HG03565 (cell line): ENCODE measurements around the gene ZDHHC3.
"Not testable (repeated sequence)": the region's sequence is repeated elsewhere in the genome, so short reads cannot be mapped to it uniquely, and the experiment has no call there.

ENCODE experiments used
- ATAC-seq: cut with Tn5 transposase; IDR thresholded peaks from one replicate; pipeline ENCODE4 v1.9.1; 2021; ENCODE audit warnings: mild to moderate bottlenecking, moderate library complexity; ENCODE audit not compliant: unreplicated experiment

The ZDHHC3 gene

DNA sequence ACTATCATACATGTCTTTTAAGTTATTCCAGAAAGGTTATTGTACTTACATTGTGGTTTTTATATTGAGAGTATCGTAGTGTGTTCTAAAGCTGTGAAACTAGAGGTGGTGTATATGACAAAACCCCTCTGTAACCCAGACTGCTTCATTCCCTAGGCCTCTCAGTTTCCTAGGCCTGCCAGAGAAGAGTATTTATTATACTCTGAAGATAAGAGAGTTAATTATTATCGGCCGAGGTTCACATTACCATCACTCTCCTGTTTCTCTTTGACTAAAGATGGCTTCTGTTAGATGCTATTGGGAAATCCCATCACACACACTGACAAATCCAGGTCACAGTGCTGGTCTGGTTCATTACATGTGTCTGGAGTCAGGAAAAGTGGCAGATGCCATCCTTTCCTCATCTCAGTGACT is 20.6 kb upstream of the ZDHHC3 start:
- ATAC-seq: no peak

- ATAC-seq: no peak
These were observed 19.3 kb upstream of the ZDHHC3 start for GRCh38 chr3:44995142-44995770.

DNA sequence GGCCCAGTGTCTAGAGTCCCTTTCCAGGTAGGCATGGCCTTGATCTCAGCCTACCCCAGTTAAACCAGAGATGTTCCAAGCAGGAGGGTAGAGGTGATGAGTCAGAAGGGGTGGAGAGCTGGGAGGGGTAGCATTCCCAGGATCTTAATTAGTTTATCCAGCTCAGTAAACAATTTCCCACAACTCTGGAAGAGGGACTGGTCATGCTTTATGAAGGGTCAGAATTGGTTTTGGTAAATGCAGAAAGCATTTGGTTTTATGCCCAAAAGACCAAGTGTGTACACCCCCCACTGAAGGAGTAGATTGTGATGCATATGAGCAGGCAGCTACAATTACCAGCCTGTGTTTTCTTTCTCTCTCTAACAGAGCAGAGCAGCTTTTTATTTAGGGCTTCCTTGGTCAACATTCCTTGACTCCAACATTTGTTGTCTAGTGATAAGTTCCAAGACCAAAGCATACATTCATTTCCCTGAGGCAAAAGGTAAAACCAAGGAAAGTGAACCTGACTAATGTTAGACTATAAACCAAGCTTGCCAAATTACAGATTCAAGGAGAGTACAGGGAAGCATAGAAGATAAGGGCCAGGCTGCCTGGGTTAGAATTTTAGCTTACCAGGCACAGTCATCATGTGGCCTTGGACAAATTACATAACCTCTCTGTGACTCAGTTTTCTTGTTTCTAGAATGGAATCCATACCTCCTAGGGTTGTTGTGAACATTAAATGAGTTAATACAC is 17.7 kb upstream of the ZDHHC3 start:
- ATAC-seq: no peak

- ATAC-seq: no peak
These were observed 16.8 kb upstream of the ZDHHC3 start for GRCh38 chr3:44992555-44993470.

GRCh38 chr3:44991326-44991725 is 15.4 kb upstream of the ZDHHC3 start:
- ATAC-seq: no peak

- ATAC-seq: no peak
These were observed 13.8 kb upstream of the ZDHHC3 start for GRCh38 chr3:44989636-44990373.

DNA sequence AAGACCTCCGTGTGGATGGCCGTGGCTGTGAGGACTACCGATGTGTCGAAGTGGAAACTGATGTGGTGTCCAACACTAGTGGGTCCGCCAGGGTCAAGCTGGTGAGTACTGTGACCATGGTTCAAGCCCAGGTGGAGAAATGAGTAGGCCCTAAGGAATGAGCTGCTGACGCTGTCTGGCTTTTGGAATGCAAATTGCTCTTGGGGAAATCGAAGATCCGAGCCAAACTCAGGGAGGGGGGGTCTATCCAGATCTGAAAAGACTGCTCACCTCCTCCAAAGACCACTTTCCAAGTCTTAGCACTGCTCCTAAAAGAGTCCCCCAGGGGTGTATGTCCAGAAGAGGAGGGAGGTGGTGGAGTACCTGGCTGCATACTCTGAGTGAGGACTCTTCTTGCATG is 13.2 kb upstream of the ZDHHC3 start:
- ATAC-seq: no peak

DNA sequence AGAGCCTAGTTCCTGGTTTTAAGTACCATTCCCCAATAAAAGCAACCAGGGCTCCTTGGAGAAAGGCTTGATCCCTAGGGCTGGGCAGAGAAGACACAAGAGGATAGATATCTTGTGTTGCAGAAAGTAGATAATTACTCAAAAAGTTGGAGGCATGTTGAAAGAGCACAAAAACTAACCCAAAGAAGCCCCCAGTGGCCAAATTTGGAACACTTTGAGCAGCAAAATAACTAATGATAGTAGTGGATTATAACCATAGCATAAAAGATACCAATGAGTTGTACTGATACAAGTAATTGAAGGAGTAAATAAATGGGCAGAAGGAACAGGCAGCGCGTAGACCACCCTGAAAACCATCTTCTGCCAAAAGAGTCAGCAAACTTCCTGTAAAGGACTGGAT is 12.1 kb upstream of the ZDHHC3 start:
- no peak for ATAC-seq

GRCh38 chr3:44987332-44987731 is 11.4 kb upstream of the ZDHHC3 start:
- no peak for ATAC-seq

- not testable (repeated sequence) for ATAC-seq
These were observed 10.4 kb upstream of the ZDHHC3 start for GRCh38 chr3:44986330-44986729.

- ATAC-seq: no peak
These were observed 8.4 kb upstream of the ZDHHC3 start for GRCh38 chr3:44984335-44984734.

DNA sequence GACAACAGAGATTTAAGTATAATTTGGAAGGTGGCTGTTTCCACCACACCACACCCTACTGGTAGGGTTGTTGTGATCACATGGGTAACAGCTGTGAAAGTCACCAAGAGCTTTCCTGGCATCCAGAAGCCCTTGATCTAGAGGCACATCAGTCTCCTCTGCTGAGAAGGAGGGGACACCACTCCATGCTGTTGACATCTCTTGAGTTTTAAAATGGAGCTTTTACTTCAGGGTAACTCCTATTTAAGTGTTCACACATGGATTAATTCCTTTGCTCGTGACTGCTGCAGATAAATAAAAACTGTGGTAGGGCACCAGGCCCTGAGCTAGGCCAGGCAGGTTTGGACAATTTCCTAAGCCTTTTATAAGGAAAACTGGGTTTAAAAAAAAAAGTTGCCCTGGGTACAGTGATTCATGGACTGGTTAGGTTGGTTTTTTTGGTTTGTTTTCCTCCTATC is 7.5 kb upstream of the ZDHHC3 start:
- no peak for ATAC-seq

GRCh38 chr3:44982817-44983216 is 6.8 kb upstream of the ZDHHC3 start:
- no peak for ATAC-seq

DNA sequence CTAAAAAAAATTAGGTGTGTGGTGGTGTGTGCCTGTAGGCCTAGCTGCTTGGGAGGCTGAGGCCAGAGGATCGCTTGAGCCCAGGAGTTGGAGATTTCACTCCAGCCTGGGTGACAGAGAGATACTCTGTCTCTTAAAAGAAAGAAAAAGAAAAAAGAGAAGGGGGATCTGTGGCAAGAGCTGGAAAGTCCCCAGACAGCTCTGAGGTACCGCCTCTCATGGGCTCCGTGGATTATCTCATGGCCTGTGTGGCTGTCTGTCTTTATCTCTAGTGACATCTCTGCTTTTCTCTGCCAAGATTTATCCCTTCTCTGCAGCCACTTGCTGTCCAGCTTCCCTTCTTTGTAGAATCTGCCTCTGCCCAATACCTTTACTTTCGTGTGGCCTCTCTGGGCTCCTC is 5.8 kb upstream of the ZDHHC3 start:
- no peak for ATAC-seq

GRCh38 chr3:44981220-44981619 is 5.2 kb upstream of the ZDHHC3 start:
- no peak for ATAC-seq

GRCh38 chr3:44974416-44974815 is 1.6 kb downstream of the ZDHHC3 start:
- no peak for ATAC-seq

- ATAC-seq: no peak
These were observed 5.0 kb downstream of the ZDHHC3 start for GRCh38 chr3:44970926-44971490.

DNA sequence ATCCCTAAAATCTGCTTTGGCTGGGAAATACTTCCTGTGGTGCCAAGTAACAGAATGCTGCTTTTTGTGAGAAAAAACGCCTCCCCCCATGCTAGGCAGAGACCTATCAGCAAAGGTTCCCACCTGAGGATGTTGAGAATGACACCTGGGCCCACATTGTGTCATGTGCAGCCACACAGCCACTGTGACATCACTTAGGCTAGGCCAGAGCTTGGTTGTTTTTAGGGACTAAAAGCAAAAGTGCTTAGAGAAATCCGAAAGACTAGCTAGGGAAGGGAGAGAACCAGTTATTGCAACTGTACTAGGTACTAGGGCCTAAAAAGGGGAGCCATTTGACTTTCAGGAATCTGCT is 6.2 kb downstream of the ZDHHC3 start:
- no peak for ATAC-seq

DNA sequence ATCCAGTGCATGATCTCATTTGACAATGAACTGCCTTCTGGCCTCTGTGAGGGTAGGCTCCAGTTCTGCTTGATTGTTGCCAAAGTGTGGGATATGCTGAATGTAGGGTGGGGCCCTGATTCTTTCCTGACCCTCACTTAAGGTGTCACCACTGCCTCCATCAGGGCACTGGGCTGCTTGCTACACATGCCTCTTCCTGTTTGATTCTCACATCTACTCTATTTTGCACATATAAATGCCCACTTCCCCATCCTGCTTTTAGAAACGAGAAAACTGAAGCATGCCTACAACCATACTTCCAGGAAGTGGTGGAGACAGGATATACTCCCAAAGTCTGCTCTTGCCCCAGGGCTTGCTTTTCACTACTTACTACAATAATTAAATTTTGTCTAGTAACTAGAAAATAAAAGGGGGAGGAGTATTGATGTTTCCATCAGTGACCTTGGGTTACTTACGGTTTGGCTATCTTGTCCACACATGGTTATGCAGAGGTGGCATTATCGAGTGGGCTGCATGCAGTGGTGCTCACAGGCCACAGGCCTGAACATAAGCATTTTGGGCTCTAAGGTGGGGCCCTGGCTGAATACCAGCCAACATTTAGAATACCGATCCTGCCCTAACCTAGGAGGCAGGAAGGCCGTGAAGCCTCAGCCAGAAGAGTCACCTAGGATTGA is 6.7 kb downstream of the ZDHHC3 start:
- no peak for ATAC-seq

DNA sequence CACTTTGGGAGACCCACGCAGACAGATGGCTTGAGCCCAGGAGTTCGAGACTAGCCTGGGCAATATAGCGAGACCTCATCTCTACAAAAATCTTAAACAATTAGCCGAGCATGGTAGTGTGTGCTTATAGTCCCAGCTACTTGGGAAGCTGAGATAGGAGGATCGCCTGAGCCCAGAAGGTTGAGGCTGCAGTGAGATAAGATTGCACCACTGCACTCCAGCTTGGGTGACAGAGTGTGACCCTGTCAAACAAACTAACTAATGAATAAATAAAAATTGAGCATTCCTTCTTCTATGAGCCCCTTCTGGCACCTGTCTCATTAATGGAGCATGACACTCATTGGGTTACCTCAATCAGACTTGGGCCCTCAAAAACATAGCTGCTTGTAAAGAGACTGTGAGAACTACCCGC is 7.5 kb downstream of the ZDHHC3 start:
- ATAC-seq: no peak
